ENCODE results near the gene DNAJB1. TPM values are rescaled to one million over a fixed set of nuclear protein-coding genes. Genes with fewer than 3 reads are reported as not detected.

Gene DNAJB1
- total RNA-seq, 1 experiment from 2014 or later: 54.5 TPM

GRCh38 chr19:14472202-14472938 is 45.8 kb downstream of the DNAJB1 start (continued):
- TF ChIP-seq ARID4B (CRISPR knock-in tag; IDR thresholded peaks at IDR 0.05; ENCODE audit: borderline replicate concordance): peak; percentile 87
- peak; percentile 46 for TF ChIP-seq SP1 (CRISPR knock-in tag; conservative IDR thresholded peaks at IDR 0.05)
- TF ChIP-seq MYBL2 (CRISPR knock-in tag; IDR thresholded peaks at IDR 0.05): no peak; the same call in 1 of the 2 replicates
- no peak for TF ChIP-seq NR3C1 (CRISPR knock-in tag; conservative IDR thresholded peaks at IDR 0.05; ENCODE audit: low read depth)
- peak; percentile 97 for TF ChIP-seq HMGXB4 (CRISPR knock-in tag; IDR thresholded peaks at IDR 0.05)
- no peak for TF ChIP-seq ZNF425 (CRISPR knock-in tag; conservative IDR thresholded peaks at IDR 0.05)
- TF ChIP-seq USF1 (CRISPR knock-in tag; IDR thresholded peaks at IDR 0.05): peak; percentile 56
- TF ChIP-seq PRRX2 (CRISPR knock-in tag; IDR thresholded peaks at IDR 0.05): peak; percentile 24
- TF ChIP-seq CTCF (IDR thresholded peaks at IDR 0.05): peak; percentile 100
- TF ChIP-seq PREB (CRISPR knock-in tag; IDR thresholded peaks at IDR 0.05; ENCODE audit: borderline replicate concordance): no peak
- no peak for TF ChIP-seq KAT7 (CRISPR knock-in tag; IDR thresholded peaks at IDR 0.05; ENCODE audit: borderline replicate concordance)
- TF ChIP-seq GABPB1 (CRISPR knock-in tag; IDR thresholded peaks at IDR 0.05): no peak
- no peak for TF ChIP-seq ATF6 (CRISPR knock-in tag; IDR thresholded peaks at IDR 0.05)
- TF ChIP-seq ZBTB21 (CRISPR knock-in tag; IDR thresholded peaks at IDR 0.05; ENCODE audit: borderline replicate concordance): no peak
- TF ChIP-seq GRHL2 (CRISPR knock-in tag; IDR thresholded peaks at IDR 0.05; ENCODE audit: insufficient replicate concordance, severe bottlenecking): no peak
- peak; percentile 36; the same call in 1 of the 2 replicates for TF ChIP-seq CREB1 (CRISPR knock-in tag; IDR thresholded peaks at IDR 0.05)
- peak; percentile 72 for TF ChIP-seq TEAD1 (CRISPR knock-in tag; IDR thresholded peaks at IDR 0.05)
- peak; percentile 66; the same call in 1 of the 2 replicates for TF ChIP-seq CREM (CRISPR knock-in tag; IDR thresholded peaks at IDR 0.05)
- no peak for TF ChIP-seq JAZF1 (CRISPR knock-in tag; IDR thresholded peaks at IDR 0.05)

Data from WTC11 (cell line).